GM12878 (cell line): ENCODE data around the gene CATSPER1. TPM values are rescaled to one million over a fixed set of nuclear protein-coding genes. Genes with fewer than 3 reads are reported as not detected.

Experiments
- ATAC-seq: fragments of 200-7000 bp; cut with Tn5 transposase; 3 replicates; pipeline ENCODE4 v1.9.1; 2020; ENCODE audit warnings: mild to moderate bottlenecking, moderate library complexity
- BruUV-seq: library from RNA; stranded (reverse); fragments of 400-500 nt; replicated peaks from 2 replicates; lab custom pipeline; 2021; lab: Mats Ljungman, UMichigan
- CTCF ChIA-PET: fragments of 300-600 bp; sonication (Branson Sonifier 250); formaldehyde crosslinking; extraction: SDS; loops from one replicate; lab custom pipeline; 2021; ENCODE audit warnings: inconsistent platforms; lab: Yijun Ruan, JAX
- POLR2A ChIA-PET: fragments of 350-600 bp; formaldehyde crosslinking; extraction: SDS; loops from one replicate; lab custom pipeline; 2021; ENCODE audit warnings: inconsistent platforms; lab: Charles Lee
- RAD21 ChIA-PET: fragments of 300-600 bp; sonication (Branson Sonifier 250); formaldehyde crosslinking; loops from one replicate; lab custom pipeline; 2023; ENCODE audit warnings: antibody characterized with exemption; ENCODE audit not compliant: unreplicated experiment; lab: Charles Lee
- SMC1A ChIA-PET: fragments of 300-600 bp; sonication (Branson Sonifier 250); formaldehyde crosslinking; loops from one replicate; lab custom pipeline; 2023; ENCODE audit not compliant: unreplicated experiment, uncharacterized antibody; lab: Charles Lee
- DNase-seq: peaks from one replicate; pipeline ENCODE4 v3.0.0-alpha.2; 2011; ENCODE audit warnings: low read depth, low spot score
- FAIRE-seq: peaks from 3 replicates; lab custom pipeline; 2011; peaks lifted over from hg19 to GRCh38; lab: Jason Lieb, UNC
- H2AFZ ChIP-seq: 2 replicates; pipeline ENCODE4 v1.6.0; 2011; ENCODE audit warnings: low read depth, low read length, control low read depth; ENCODE audit not compliant: control insufficient read depth
- H3K27ac ChIP-seq: 2 replicates; pipeline ENCODE4 v1.5.1; 2011; ENCODE audit warnings: control low read depth; ENCODE audit not compliant: control insufficient read depth, insufficient read depth
- H3K27me3 ChIP-seq, 2 experiments: replicated peaks in 1 of 2; 2 replicates each; pipeline versions ENCODE4 v1.6.0 to v1.6.1; 2011; ENCODE audit warnings: low read length in 1 of 2; ENCODE audit not compliant: control insufficient read depth in 2 of 2, insufficient read depth in 2 of 2
- H3K36me3 ChIP-seq, 2 experiments: 2 replicates each; pipeline ENCODE4 v1.5.1; 2011; ENCODE audit warnings: low read length in 1 of 2; ENCODE audit not compliant: control insufficient read depth in 2 of 2, insufficient read depth in 2 of 2
- H3K4me1 ChIP-seq: 2 replicates; pipeline ENCODE4 v1.6.1; 2011; ENCODE audit warnings: mild to moderate bottlenecking, low read length, moderate library complexity, mixed read lengths; ENCODE audit not compliant: control insufficient read depth, insufficient read depth
- H3K4me2 ChIP-seq: 2 replicates; pipeline ENCODE4 v1.6.0; 2011; ENCODE audit warnings: control low read depth; ENCODE audit not compliant: control insufficient read depth, insufficient read depth
- H3K4me3 ChIP-seq: fragments of 200-600 bp; sonication (generic); 2 replicates; pipeline ENCODE4 v1.5.1; 2016
- H3K79me2 ChIP-seq: 2 replicates; pipeline ENCODE4 v1.6.0; 2011; ENCODE audit warnings: low read length; ENCODE audit not compliant: control insufficient read depth, insufficient read depth
- H3K9ac ChIP-seq: 2 replicates; pipeline ENCODE4 v1.8.0; 2011; ENCODE audit warnings: low read length, control low read depth, mixed read lengths; ENCODE audit not compliant: control insufficient read depth, insufficient read depth
- H3K9me3 ChIP-seq: replicated peaks from 3 replicates; pipeline ENCODE4 v1.5.1; 2011; ENCODE audit warnings: mild to moderate bottlenecking, low read length; ENCODE audit not compliant: control insufficient read depth, insufficient read depth
- H4K20me1 ChIP-seq: 2 replicates; pipeline ENCODE4 v1.6.0; 2011; ENCODE audit not compliant: control insufficient read depth, insufficient read depth
- POU2F2 ChIP-seq: IDR thresholded peaks from 3 replicates; pipeline ENCODE4 v1.6.1; 2011; ENCODE audit warnings: low read depth, mild to moderate bottlenecking, low read length, borderline replicate concordance
- WGBS: methylation state at CpG from one replicate; pipeline ENCODE4 v1.1.6; 2016; ENCODE audit warnings: low lambda C conversion rate; ENCODE audit not compliant: insufficient replicate concordance, insufficient coverage; ENCODE audit errors: missing lambda C conversion rate; 5-methylcytosine and 5-hydroxymethylcytosine counted together
- in situ Hi-C: fragments of 300-500 bp; cut with MboI; formaldehyde crosslinking; loops from 9 replicates; pipeline ENCODE4 v1.14.3; 2018; ENCODE audit warnings: mixed read lengths
- intact Hi-C: fragments of 100-400 bp; cut with micrococcal nuclease; formaldehyde crosslinking; loops from one replicate; pipeline ENCODE4 v1.14.2; 2022; ENCODE audit not compliant: unreplicated experiment
- polyA plus RNA-seq, 11 experiments: library from polyadenylated mRNA; depleted of rRNA in 4 of 11; unstranded in 6 of 11; stranded (reverse) in 5 of 11; fragments of >200 nt; fragmentation: Nextera tagmentation in 4 of 11; fragmentation: Illumina TruSeq in 1 of 11; extraction: Ambion mirVana in 4 of 11; extraction: Trizol in 1 of 11; gene quantifications; 1 replicate in 1 of 11; 2 replicates in 10 of 11; pipeline versions ENCODE4 v1.2.1 to v1.2.3, GENCODE V29; 2011 to 2016; ENCODE audit warnings: inconsistent platforms in 2 of 11, missing spikeins in 2 of 11, low read depth in 1 of 11
- total RNA-seq, 4 experiments: library from RNA; depleted of rRNA in 3 of 4; stranded (reverse); fragments of >200 nt in 3 of 4; fragmentation: Illumina TruSeq in 1 of 4; extraction: Trizol in 1 of 4; gene quantifications; 2 replicates each; pipeline versions ENCODE4 v1.2.1 to v1.2.3, GENCODE V29; 2013 to 2021
- TF ChIP-seq, protein P1 (sequence below): IDR thresholded peaks from 2 replicates; pipeline ENCODE4 v1.6.1; 2012; ENCODE audit warnings: improper control_type of control experiment, low read depth, low read length; ENCODE audit not compliant: insufficient replicate concordance
- TF ChIP-seq, protein P2 (sequence below): IDR thresholded peaks from 2 replicates; pipeline ENCODE4 v1.6.1; 2012; ENCODE audit warnings: mild to moderate bottlenecking, low read depth, low read length

The CATSPER1 gene
- total and polyA plus RNA-seq, 10 of the 15 experiments (the other 5 are each of a cell fraction or from before 2014, with no cell fraction given), result 0.02 to 0.05 TPM; not detected in 8

DNA sequence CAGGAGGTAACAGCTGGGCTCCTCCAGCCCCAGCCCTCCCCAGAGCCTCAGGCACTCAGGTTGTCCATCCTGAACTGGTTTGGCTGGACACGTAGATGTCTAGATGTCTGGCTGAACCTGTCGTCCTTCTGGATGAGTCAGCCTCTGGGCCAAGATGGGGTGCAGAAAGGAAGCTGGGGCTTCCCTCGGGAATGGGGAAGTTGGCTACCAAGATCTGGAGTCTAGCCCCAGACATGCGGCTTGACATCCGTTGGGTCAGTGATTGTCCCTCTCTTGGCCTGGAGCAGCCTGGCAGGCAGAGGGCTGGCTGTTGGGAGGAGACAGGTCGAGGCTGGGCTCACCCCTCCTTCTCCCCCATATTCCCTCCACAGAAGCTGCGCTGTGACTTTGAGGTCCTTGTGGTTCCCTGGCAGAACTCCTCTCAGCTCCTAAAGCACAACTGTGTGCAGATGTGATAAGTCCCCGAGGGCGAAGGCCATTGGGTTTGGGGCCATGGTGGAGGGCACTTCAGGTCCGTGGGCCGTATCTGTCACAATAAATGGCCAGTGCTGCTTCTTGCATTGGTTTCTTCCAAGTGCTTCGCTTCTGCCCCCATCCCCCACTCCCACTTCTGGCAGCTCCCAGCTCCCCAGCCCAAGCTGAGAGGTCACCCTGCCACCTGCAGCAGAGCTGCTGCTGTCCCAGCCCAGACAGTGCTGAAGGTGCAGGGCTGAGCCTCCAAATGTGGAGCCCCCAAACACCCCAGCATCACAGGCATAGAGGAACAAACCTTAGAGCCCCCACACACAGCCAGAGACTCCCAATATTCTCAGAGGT lies 13.1 kb downstream of the CATSPER1 start:
- no TSS peak for BruUV-seq
- no peaks in the 10 kb centered on the region for H3K9me3 ChIP-seq
- ChIA-PET CTCF (interaction anchor here (2.0 kb wide), 1 partner anchor 9 kb away, joined by 9 read pairs; no protein-coding TSS in a partner anchor), POLR2A (interaction anchor here (0.6 kb wide), 1 partner anchor 168 kb away, joined by 5 read pairs; no protein-coding TSS in a partner anchor)
- H3K4me1 ChIP-seq, result no peaks in the 10 kb centered on the region
- no peak overlapping the region for H3K27ac ChIP-seq
- H3K9ac ChIP-seq, result no peak overlapping the region
- no peaks in the 10 kb centered on the region for H4K20me1 ChIP-seq
- TF ChIP-seq, protein P1, sequence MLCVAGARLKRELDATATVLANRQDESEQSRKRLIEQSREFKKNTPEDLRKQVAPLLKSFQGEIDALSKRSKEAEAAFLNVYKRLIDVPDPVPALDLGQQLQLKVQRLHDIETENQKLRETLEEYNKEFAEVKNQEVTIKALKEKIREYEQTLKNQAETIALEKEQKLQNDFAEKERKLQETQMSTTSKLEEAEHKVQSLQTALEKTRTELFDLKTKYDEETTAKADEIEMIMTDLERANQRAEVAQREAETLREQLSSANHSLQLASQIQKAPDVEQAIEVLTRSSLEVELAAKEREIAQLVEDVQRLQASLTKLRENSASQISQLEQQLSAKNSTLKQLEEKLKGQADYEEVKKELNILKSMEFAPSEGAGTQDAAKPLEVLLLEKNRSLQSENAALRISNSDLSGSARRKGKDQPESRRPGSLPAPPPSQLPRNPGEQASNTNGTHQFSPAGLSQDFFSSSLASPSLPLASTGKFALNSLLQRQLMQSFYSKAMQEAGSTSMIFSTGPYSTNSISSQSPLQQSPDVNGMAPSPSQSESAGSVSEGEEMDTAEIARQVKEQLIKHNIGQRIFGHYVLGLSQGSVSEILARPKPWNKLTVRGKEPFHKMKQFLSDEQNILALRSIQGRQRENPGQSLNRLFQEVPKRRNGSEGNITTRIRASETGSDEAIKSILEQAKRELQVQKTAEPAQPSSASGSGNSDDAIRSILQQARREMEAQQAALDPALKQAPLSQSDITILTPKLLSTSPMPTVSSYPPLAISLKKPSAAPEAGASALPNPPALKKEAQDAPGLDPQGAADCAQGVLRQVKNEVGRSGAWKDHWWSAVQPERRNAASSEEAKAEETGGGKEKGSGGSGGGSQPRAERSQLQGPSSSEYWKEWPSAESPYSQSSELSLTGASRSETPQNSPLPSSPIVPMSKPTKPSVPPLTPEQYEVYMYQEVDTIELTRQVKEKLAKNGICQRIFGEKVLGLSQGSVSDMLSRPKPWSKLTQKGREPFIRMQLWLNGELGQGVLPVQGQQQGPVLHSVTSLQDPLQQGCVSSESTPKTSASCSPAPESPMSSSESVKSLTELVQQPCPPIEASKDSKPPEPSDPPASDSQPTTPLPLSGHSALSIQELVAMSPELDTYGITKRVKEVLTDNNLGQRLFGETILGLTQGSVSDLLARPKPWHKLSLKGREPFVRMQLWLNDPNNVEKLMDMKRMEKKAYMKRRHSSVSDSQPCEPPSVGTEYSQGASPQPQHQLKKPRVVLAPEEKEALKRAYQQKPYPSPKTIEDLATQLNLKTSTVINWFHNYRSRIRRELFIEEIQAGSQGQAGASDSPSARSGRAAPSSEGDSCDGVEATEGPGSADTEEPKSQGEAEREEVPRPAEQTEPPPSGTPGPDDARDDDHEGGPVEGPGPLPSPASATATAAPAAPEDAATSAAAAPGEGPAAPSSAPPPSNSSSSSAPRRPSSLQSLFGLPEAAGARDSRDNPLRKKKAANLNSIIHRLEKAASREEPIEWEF, result no peak
- TF ChIP-seq, protein P2, sequence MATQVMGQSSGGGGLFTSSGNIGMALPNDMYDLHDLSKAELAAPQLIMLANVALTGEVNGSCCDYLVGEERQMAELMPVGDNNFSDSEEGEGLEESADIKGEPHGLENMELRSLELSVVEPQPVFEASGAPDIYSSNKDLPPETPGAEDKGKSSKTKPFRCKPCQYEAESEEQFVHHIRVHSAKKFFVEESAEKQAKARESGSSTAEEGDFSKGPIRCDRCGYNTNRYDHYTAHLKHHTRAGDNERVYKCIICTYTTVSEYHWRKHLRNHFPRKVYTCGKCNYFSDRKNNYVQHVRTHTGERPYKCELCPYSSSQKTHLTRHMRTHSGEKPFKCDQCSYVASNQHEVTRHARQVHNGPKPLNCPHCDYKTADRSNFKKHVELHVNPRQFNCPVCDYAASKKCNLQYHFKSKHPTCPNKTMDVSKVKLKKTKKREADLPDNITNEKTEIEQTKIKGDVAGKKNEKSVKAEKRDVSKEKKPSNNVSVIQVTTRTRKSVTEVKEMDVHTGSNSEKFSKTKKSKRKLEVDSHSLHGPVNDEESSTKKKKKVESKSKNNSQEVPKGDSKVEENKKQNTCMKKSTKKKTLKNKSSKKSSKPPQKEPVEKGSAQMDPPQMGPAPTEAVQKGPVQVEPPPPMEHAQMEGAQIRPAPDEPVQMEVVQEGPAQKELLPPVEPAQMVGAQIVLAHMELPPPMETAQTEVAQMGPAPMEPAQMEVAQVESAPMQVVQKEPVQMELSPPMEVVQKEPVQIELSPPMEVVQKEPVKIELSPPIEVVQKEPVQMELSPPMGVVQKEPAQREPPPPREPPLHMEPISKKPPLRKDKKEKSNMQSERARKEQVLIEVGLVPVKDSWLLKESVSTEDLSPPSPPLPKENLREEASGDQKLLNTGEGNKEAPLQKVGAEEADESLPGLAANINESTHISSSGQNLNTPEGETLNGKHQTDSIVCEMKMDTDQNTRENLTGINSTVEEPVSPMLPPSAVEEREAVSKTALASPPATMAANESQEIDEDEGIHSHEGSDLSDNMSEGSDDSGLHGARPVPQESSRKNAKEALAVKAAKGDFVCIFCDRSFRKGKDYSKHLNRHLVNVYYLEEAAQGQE, result peak; percentile 54; the same call in 1 of the 2 replicates
- no peak for TF ChIP-seq POU2F2
- TF ChIP-seq, all 136 proteins: peak for 1
- Histone ChIP-seq H3K36me3 (no peaks in the 10 kb centered on the region), H3K4me2 (no peak overlapping the region), H3K4me3 (no peak overlapping the region), H2AFZ (no peak overlapping the region), H3K79me2 (no peaks in the 10 kb centered on the region), H3K27me3 (peaks cover 3 to 7% of the 10 kb centered on the region in 2 experiments)
- DNase-seq (no peak), FAIRE-seq (no peak), ATAC-seq (no peak)
- ChIA-PET SMC1A (no interaction called here), RAD21 (no interaction called here)
- in situ Hi-C loops (no loop called here), intact Hi-C loops (no loop called here)
- WGBS, result 12% methylated on average over 12 of the region's 12 CpGs
